Suprapubic skin (tissue), 4 donors: ENCODE data around the gene AGR3.

Source experiments
- CTCF ChIP-seq, 2 donors: fragments of 200-600 bp in 1 of 2; fragments of 450-650 bp in 1 of 2; sonication (generic) in 1 of 2; IDR thresholded peaks; one replicate each; pipeline ENCODE4 v1.5.1; 2016 to 2019; ENCODE audit warnings: antibody characterized with exemption in 2 of 2, mild to moderate bottlenecking in 1 of 2, moderate library complexity in 1 of 2
- EP300 ChIP-seq: sonication (generic); formaldehyde crosslinking; IDR thresholded peaks from one replicate; pipeline ENCODE4 v1.6.1; 2017; ENCODE audit warnings: antibody characterized with exemption
- POLR2A ChIP-seq, 2 donors: fragments of 450-650 bp; IDR thresholded peaks; one replicate each; pipeline ENCODE4 v1.6.1; 2017; ENCODE audit warnings: antibody characterized with exemption in 2 of 2, mild to moderate bottlenecking in 2 of 2, moderate library complexity in 2 of 2
- POLR2AphosphoS5 ChIP-seq, 3 donors: sonication (generic); formaldehyde crosslinking; IDR thresholded peaks; one replicate each; pipeline ENCODE4 v1.6.1; 2017; ENCODE audit warnings: antibody characterized with exemption in 3 of 3

GRCh38 chr7:16841681-16842080, 40.1 kb downstream of the AGR3 start:
- TF ChIP-seq POLR2A (IDR thresholded peaks at IDR 0.05) (no peak), CTCF (IDR thresholded peaks at IDR 0.05) (no peak), POLR2AphosphoS5 (IDR thresholded peaks at IDR 0.05) (no peak), EP300 (no peak)
